ENCODE data around the gene CD300LB. TPM values are rescaled to one million over a fixed set of nuclear protein-coding genes. Genes with fewer than 3 reads are reported as not detected.

Gene CD300LB
- total RNA-seq, 2 donors from 2014 or later = 0.69 TPM; not detected in 1

- no peaks in the 10 kb centered on the region for H3K9me3 ChIP-seq
- no peak overlapping the region for H3K4me3 ChIP-seq
- no peaks in the 10 kb centered on the region for H3K27me3 ChIP-seq
- TF ChIP-seq, protein P1, sequence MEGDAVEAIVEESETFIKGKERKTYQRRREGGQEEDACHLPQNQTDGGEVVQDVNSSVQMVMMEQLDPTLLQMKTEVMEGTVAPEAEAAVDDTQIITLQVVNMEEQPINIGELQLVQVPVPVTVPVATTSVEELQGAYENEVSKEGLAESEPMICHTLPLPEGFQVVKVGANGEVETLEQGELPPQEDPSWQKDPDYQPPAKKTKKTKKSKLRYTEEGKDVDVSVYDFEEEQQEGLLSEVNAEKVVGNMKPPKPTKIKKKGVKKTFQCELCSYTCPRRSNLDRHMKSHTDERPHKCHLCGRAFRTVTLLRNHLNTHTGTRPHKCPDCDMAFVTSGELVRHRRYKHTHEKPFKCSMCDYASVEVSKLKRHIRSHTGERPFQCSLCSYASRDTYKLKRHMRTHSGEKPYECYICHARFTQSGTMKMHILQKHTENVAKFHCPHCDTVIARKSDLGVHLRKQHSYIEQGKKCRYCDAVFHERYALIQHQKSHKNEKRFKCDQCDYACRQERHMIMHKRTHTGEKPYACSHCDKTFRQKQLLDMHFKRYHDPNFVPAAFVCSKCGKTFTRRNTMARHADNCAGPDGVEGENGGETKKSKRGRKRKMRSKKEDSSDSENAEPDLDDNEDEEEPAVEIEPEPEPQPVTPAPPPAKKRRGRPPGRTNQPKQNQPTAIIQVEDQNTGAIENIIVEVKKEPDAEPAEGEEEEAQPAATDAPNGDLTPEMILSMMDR (IDR thresholded peaks at IDR 0.05) = no peak
- intact Hi-C loops (cut with DNase I) = loop anchor here (5.0 kb wide), 1 partner anchor 55 kb away; no protein-coding TSS in a partner anchor
- H3K4me1 ChIP-seq = no peaks in the 10 kb centered on the region
- H3K27ac ChIP-seq = no peak overlapping the region
- H3K9ac ChIP-seq (ENCODE audit: low read depth in 2 of 2, low read length in 2 of 2) = no peak overlapping the region
- no peaks in the 10 kb centered on the region for H3K36me3 ChIP-seq
- DNase-seq = no peak
Measured at GRCh38 chr17:74547736-74548135, 16.5 kb upstream of the CD300LB start.

DNA sequence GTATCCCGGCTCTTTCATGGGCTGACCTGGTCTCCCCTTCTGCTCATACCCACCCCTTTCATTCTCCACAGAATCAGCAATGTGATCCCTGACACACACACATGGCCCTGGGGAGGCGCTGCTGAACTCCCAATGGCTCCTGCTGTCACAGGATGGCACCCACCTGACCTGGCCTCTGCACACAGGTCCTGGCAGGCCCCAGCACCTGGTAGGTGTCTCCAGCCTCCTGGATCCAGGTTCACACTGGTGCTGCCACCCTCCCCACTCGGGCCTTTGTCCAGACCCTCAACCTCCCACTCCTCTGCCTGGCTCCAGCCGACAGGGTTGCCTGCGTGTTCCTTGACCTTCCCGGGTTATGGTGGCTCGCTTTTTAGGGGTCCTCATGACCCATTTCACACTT lies 16.0 kb upstream of the CD300LB start:
- H3K9me3 ChIP-seq = no peaks in the 10 kb centered on the region
- H3K9ac ChIP-seq (ENCODE audit: low read depth in 2 of 2, low read length in 2 of 2) = no peak overlapping the region
- no peak for DNase-seq
- H3K27me3 ChIP-seq = no peaks in the 10 kb centered on the region
- H3K4me1 ChIP-seq = no peaks in the 10 kb centered on the region
- no peaks in the 10 kb centered on the region for H3K36me3 ChIP-seq
- no peak overlapping the region for H3K27ac ChIP-seq
- TF ChIP-seq, protein P1 (IDR thresholded peaks at IDR 0.05) = no peak
- intact Hi-C loops (cut with DNase I) = loop anchor here (5.0 kb wide), 1 partner anchor 55 kb away; no protein-coding TSS in a partner anchor
- H3K4me3 ChIP-seq = no peak overlapping the region

GRCh38 chr17:74546586-74546985 lies 15.3 kb upstream of the CD300LB start:
- no peaks in the 10 kb centered on the region for H3K9me3 ChIP-seq
- no peaks in the 10 kb centered on the region for H3K4me1 ChIP-seq
- no peak for DNase-seq
- H3K27me3 ChIP-seq = no peaks in the 10 kb centered on the region
- H3K9ac ChIP-seq (ENCODE audit: low read depth in 2 of 2, low read length in 2 of 2) = no peak overlapping the region
- no peaks in the 10 kb centered on the region for H3K36me3 ChIP-seq
- H3K4me3 ChIP-seq = no peak overlapping the region
- no peak overlapping the region for H3K27ac ChIP-seq
- intact Hi-C loops (cut with DNase I) = loop anchor here (5.0 kb wide), 1 partner anchor 56 kb away; no protein-coding TSS in a partner anchor
- TF ChIP-seq, protein P1 (IDR thresholded peaks at IDR 0.05) = no peak

DNA sequence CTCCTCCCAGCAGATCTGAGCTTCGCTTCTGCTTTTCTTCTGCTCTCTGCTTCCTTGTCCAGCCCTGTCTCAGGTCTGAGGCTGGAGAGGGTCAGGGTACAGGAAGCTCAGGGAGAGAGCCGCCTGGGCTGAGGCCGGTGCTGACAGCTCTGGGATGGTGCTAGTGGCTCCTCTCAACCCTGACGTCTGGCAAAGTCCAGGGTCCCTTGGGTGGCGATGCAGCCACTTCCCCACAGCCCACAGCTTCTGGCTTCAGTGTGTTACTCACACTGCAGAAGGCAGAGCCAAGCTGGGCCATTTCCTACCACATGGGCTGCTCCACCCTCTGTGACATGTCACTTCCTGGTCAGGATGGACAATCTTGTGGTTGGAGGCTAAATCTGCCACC lies 14.6 kb upstream of the CD300LB start, which contains the start of gene CD300C:
TSS of gene CD300C (minus strand) at position 273 of the 388 bp plus-strand sequence. CDS start 333 bp downstream, outside the sequence.
- Histone ChIP-seq H3K36me3 (no peaks in the 10 kb centered on the region), H3K4me1 (no peaks in the 10 kb centered on the region), H3K9me3 (no peaks in the 10 kb centered on the region), H3K4me3 (no peak within 1 kb of the TSS), H3K9ac (ENCODE audit: low read depth in 2 of 2, low read length in 2 of 2) (no peak within 1 kb of the TSS), H3K27me3 (no peaks in the 10 kb centered on the region), H3K27ac (no peak within 1 kb of the TSS)
- peak; percentile 25 for DNase-seq
- TF ChIP-seq, protein P1 (IDR thresholded peaks at IDR 0.05) = no peak
- intact Hi-C loops (cut with DNase I) = loop anchor here (5.0 kb wide), 1 partner anchor 56 kb away; no protein-coding TSS in a partner anchor

DNA sequence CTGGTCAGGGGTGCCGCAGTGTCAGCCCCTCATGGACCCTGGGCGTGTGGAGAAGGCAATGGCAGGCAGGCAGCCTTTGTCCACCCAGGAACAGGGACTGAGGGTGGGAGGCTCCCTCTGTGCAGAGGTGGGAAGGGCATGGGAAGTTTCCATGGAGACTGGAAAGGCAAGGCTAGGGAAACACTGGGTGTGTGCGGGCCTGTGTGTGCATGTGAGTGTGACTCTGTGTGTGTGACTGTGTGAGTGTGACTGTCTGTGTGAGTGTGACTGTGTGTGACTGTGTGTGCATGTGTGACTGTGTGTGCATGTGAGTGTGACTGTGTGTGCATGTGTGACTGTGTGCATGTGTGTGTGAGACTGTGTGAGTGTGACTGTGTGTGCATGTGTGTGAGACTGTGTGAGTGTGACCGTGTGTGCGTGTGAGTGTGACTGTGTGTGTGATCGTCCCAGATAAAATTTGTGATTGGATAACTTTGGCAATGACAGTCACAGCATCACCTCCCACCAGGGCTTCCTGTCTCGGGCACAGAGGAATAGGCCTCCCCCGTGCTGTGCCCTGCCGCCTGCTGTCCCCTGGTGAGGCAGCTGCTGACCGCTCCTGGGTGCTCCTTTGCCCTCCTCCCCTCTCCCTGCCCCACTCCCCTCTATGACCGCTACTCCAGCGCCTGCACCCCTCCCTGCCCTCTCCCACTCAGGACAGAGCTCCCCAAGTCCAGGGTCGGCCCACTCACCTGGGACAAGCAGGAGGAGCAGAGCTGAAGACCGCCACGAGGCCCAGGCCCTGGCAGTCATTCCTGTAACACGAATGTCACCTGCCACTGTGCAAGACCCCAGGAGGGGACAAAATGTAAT lies 13.9 kb upstream of the CD300LB start:
- no peak overlapping the region for H3K9ac ChIP-seq (ENCODE audit: low read depth in 2 of 2, low read length in 2 of 2)
- H3K4me1 ChIP-seq = no peaks in the 10 kb centered on the region
- H3K9me3 ChIP-seq = no peaks in the 10 kb centered on the region
- no peak for DNase-seq
- TF ChIP-seq, protein P1 (IDR thresholded peaks at IDR 0.05) = no peak
- H3K36me3 ChIP-seq = no peaks in the 10 kb centered on the region
- no peak overlapping the region for H3K27ac ChIP-seq
- H3K27me3 ChIP-seq = no peaks in the 10 kb centered on the region
- H3K4me3 ChIP-seq = no peak overlapping the region
- intact Hi-C loops (cut with DNase I) = loop anchor here (5.0 kb wide), 1 partner anchor 57 kb away; no protein-coding TSS in a partner anchor

All from colonic mucosa (tissue), 4 donors.